Measurements from ENCODE around the gene TULP4.

GRCh38 chr6:158312672-158313397, 570 bp downstream of the TULP4 start:
- TF ChIP-seq CTCF (conservative IDR thresholded peaks at IDR 0.05; ENCODE audit: low read depth, low read length): no peak
- no peak for TF ChIP-seq EZH2 (IDR thresholded peaks at IDR 0.05; ENCODE audit: borderline replicate concordance, low read depth, low read length, poor library complexity, severe bottlenecking)

Data from A673 (cell line).